Measurements from ENCODE around the gene RAB37. TPM values are rescaled to one million over a fixed set of nuclear protein-coding genes. Genes with fewer than 3 reads are reported as not detected.

The RAB37 gene
- total and polyA plus RNA-seq, 12 donors: 0.39 to 6.6 (median 2.7) TPM

DNA sequence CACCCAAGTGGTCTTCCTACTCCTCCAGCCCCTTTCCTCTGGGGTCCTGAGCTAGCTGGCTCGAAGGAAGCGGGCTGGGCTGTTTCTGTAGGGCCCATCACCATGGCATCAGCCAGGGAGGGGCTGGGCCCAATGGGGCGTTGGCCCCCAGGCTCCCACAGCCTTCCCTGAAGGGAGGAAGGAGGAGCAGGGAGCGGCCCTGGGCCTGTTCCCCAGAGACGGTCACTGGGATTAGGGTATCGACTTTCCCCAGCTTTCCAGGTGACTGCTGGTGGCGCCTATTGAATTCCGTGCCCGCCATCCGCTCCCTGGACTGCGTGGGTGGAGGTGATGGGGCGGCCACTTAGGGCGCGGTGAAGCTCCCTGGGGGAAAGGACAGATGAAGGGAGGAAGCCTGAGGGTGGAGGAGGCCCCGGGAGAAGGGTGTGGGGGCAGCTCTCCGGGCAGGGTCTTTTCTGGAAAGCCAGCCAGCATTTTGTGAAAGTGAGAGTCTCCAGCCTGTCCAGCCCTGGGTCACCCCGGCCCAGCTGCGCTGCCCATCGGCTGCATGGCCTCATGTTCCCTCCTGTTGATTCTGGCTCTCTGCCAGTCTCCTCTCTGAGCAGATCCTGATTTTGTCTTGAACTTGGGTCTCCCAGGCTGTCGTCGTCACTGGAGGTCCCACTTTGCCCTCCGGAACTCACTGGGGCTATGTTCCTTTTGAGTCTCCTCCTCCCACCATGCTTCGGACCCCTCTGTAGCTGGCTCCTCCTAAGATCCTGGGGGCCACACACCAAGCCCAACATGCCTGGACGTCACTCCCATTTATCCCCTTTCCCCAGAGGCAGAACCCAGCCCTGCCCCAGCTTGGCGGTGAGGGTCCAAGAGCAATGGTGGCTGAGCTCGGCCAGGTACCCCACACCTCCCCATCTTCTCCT is 21.1 kb downstream of the RAB37 start:
- TF ChIP-seq POLR2A (IDR thresholded peaks at IDR 0.05) (no peak), CTCF (IDR thresholded peaks at IDR 0.05) (no peak)
- peak in 2 of 7 donors; percentile 70 to 77 for DNase-seq
- Histone ChIP-seq H3K36me3 (replicated peaks in 1 of 2) (no peaks in the 10 kb centered on the region), H3K9me3 (replicated peaks in 1 of 3) (no peaks in the 10 kb centered on the region), H3K27ac (peak overlapping the region; percentile 31 to 83 (median 75)), H3K27me3 (no peaks in the 10 kb centered on the region), H3K4me1 (replicated peaks in 1 of 2) (peaks cover 48 to 62% of the 10 kb centered on the region in 2 donors), H3K4me3 (no peak overlapping the region)
- intact Hi-C loops (cut with DNase I): no loop called here
- WGBS, 4 donors: 60 to 72% (median 63%) methylated on average over 17 to 26 of the region's 26 CpGs

- H3K4me3 ChIP-seq: no peak overlapping the region
- peak overlapping the region in 4 of 5 donors; percentile 64 to 83 (median 76) for H3K27ac ChIP-seq
- H3K9me3 ChIP-seq (replicated peaks in 1 of 3): no peaks in the 10 kb centered on the region
- H3K27me3 ChIP-seq: no peaks in the 10 kb centered on the region
- peaks cover 54 to 67% of the 10 kb centered on the region in 2 donors for H3K4me1 ChIP-seq (replicated peaks in 1 of 2)
- peak in 4 of 7 donors; percentile 60 to 78 (median 70) for DNase-seq
- TF ChIP-seq CTCF (IDR thresholded peaks at IDR 0.05) (no peak), POLR2A (IDR thresholded peaks at IDR 0.05) (no peak)
- intact Hi-C loops (cut with DNase I): no loop called here
- no peaks in the 10 kb centered on the region for H3K36me3 ChIP-seq (replicated peaks in 1 of 2)
- WGBS, 4 donors: 65 to 89% (median 85%) methylated on average over 2 of the region's 2 CpGs
These were observed 21.8 kb downstream of the RAB37 start for GRCh38 chr17:74758848-74759168.

GRCh38 chr17:74759243-74759801 is 22.3 kb downstream of the RAB37 start:
- intact Hi-C loops (cut with DNase I): no loop called here
- no peak for DNase-seq
- no peaks in the 10 kb centered on the region for H3K36me3 ChIP-seq (replicated peaks in 1 of 2)
- peak overlapping the region in 4 of 5 donors; percentile 64 to 83 (median 76) for H3K27ac ChIP-seq
- TF ChIP-seq POLR2A (IDR thresholded peaks at IDR 0.05) (no peak), CTCF (IDR thresholded peaks at IDR 0.05) (no peak)
- H3K4me3 ChIP-seq: no peak overlapping the region
- peaks cover 58 to 72% of the 10 kb centered on the region in 2 donors for H3K4me1 ChIP-seq (replicated peaks in 1 of 2)
- 68 to 82% (median 73%) methylated on average over 3 to 9 of the region's 9 CpGs for WGBS, 4 donors
- no peaks in the 10 kb centered on the region for H3K27me3 ChIP-seq
- H3K9me3 ChIP-seq (replicated peaks in 1 of 3): no peaks in the 10 kb centered on the region

DNA sequence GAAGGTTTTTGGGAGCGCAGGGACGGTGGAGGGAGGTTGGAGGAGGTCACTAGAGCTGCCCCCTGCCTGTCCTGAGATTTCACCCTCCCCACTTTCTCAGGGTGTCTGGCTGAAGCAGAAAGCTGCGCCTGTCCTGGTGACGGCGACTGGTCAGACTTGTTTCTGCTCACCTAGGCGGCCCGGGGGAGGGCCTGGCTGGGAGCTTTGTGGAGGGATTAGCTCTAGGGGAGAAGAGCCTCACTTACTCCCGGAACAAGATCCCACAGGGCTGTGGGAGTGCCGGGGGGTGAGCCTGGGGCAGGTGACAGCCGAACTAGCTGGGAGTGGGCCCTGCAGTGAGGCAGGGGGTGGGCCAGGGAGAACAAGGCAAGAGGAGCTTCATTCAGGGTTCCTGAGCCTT is 22.9 kb downstream of the RAB37 start:
- DNase-seq: no peak
- Histone ChIP-seq H3K36me3 (replicated peaks in 1 of 2) (no peaks in the 10 kb centered on the region), H3K4me1 (replicated peaks in 1 of 2) (peaks cover 58 to 76% of the 10 kb centered on the region in 2 donors), H3K27ac (peak overlapping the region; percentile 54 to 83 (median 75)), H3K9me3 (replicated peaks in 1 of 3) (no peaks in the 10 kb centered on the region), H3K4me3 (no peak overlapping the region), H3K27me3 (no peaks in the 10 kb centered on the region)
- WGBS, 4 donors: 79 to 90% (median 81%) methylated on average over 2 to 10 of the region's 10 CpGs
- intact Hi-C loops (cut with DNase I): no loop called here
- TF ChIP-seq POLR2A (IDR thresholded peaks at IDR 0.05) (no peak), CTCF (IDR thresholded peaks at IDR 0.05) (no peak)

All from adrenal gland (tissue), 12 donors.